IMR-90 (cell line): ENCODE results near the gene UACA. TPM values are rescaled to one million over a fixed set of nuclear protein-coding genes. Genes with fewer than 3 reads are reported as not detected.

Experiments used
- ATAC-seq: fragments of 200-7000 bp; cut with Tn5 transposase; 2 replicates; pipeline ENCODE4 v1.9.1; 2020; ENCODE audit warnings: low read depth, mild to moderate bottlenecking, moderate library complexity
- BruUV-seq: library from RNA; stranded (reverse); fragments of 400-500 nt; replicated peaks from 2 replicates; lab custom pipeline; 2021; lab: Mats Ljungman, UMichigan
- CTCF ChIA-PET: fragments of 300-600 bp; formaldehyde crosslinking; extraction: SDS; loops from one replicate; lab custom pipeline; 2021; ENCODE audit warnings: antibody characterized with exemption; lab: Yijun Ruan, JAX
- POLR2A ChIA-PET: fragments of 300-600 bp; sonication (Branson Sonifier 250); formaldehyde crosslinking; loops from one replicate; lab custom pipeline; 2022; ENCODE audit warnings: antibody characterized with exemption; ENCODE audit not compliant: unreplicated experiment; lab: Charles Lee
- DNase-seq: peaks from one replicate; pipeline ENCODE4 v3.0.0; 2013
- H2AFZ ChIP-seq: replicated peaks from 2 replicates; pipeline ENCODE3; 2013; ENCODE audit warnings: low read length, mild to moderate bottlenecking; ENCODE audit not compliant: poor library complexity
- H2AK5ac ChIP-seq: 2 replicates; pipeline ENCODE4 v1.6.1; 2013; ENCODE audit warnings: low read depth, low read length, inconsistent platforms
- H2AK9ac ChIP-seq: replicated peaks from 2 replicates; pipeline ENCODE3; 2013; ENCODE audit warnings: mild to moderate bottlenecking, low read depth, low read length, moderate library complexity; ENCODE audit not compliant: poor library complexity
- H2BK120ac ChIP-seq: 2 replicates; pipeline ENCODE4 v1.6.1; 2013; ENCODE audit warnings: low read depth, low read length, inconsistent platforms
- H2BK15ac ChIP-seq: 3 replicates; pipeline ENCODE4 v1.6.1; 2013; ENCODE audit warnings: low read depth, low read length, inconsistent platforms
- H2BK20ac ChIP-seq: 2 replicates; pipeline ENCODE4 v1.6.1; 2013; ENCODE audit warnings: low read depth, mild to moderate bottlenecking, inconsistent platforms, low read length, moderate library complexity
- H2BK5ac ChIP-seq: 2 replicates; pipeline ENCODE4 v1.6.1; 2013; ENCODE audit warnings: mild to moderate bottlenecking, low read depth, low read length, inconsistent platforms; ENCODE audit not compliant: poor library complexity, severe bottlenecking
- H3K14ac ChIP-seq: replicated peaks from 2 replicates; pipeline ENCODE4 v1.6.1; 2013; ENCODE audit warnings: low read depth, low read length, inconsistent platforms
- H3K18ac ChIP-seq: 2 replicates; pipeline ENCODE4 v1.6.1; 2013; ENCODE audit warnings: low read depth, low read length, control low read depth
- H3K23ac ChIP-seq: 2 replicates; pipeline ENCODE4 v1.6.1; 2013; ENCODE audit warnings: low read depth, low read length, inconsistent platforms
- H3K27ac ChIP-seq: 2 replicates; pipeline ENCODE4 v1.5.1; 2013; ENCODE audit warnings: mild to moderate bottlenecking, control low read depth, low read length; ENCODE audit not compliant: insufficient read depth
- H3K27me3 ChIP-seq: 2 replicates; pipeline ENCODE4 v1.6.1; 2013; ENCODE audit warnings: low read length; ENCODE audit not compliant: control insufficient read depth, insufficient read depth
- H3K36me3 ChIP-seq: 2 replicates; pipeline ENCODE4 v1.6.1; 2013; ENCODE audit warnings: low read length, mixed read lengths; ENCODE audit not compliant: control insufficient read depth, insufficient read depth
- H3K4ac ChIP-seq: 2 replicates; pipeline ENCODE4 v1.6.1; 2013; ENCODE audit warnings: low read depth, low read length, inconsistent platforms
- H3K4me1 ChIP-seq: 2 replicates; pipeline ENCODE4 v1.6.1; 2013; ENCODE audit warnings: low read length, mixed read lengths; ENCODE audit not compliant: control insufficient read depth, insufficient read depth
- H3K4me2 ChIP-seq: 2 replicates; pipeline ENCODE4 v1.6.1; 2013; ENCODE audit warnings: low read depth, mild to moderate bottlenecking, control low read depth, low read length, moderate library complexity
- H3K4me3 ChIP-seq: 2 replicates; pipeline ENCODE4 v1.5.1; 2013; ENCODE audit warnings: low read depth, mild to moderate bottlenecking, control low read depth, low read length, moderate library complexity; ENCODE audit not compliant: insufficient read depth
- H3K56ac ChIP-seq: 2 replicates; pipeline ENCODE4 v1.6.1; 2013; ENCODE audit warnings: low read length, inconsistent platforms; ENCODE audit not compliant: insufficient read depth; ENCODE audit errors: extremely low read depth
- H3K79me1 ChIP-seq, 2 experiments: 2 replicates each; pipeline ENCODE4 v1.6.1; 2013; ENCODE audit warnings: low read length in 2 of 2, inconsistent platforms in 1 of 2, low read depth in 1 of 2
- H3K9ac ChIP-seq: 2 replicates; pipeline ENCODE4 v1.6.1; 2013; ENCODE audit warnings: low read depth, low read length, control low read depth
- H3K9me1 ChIP-seq: 2 replicates; pipeline ENCODE4 v1.6.1; 2013; ENCODE audit warnings: low read length, inconsistent platforms; ENCODE audit not compliant: insufficient read depth
- H3K9me3 ChIP-seq: 2 replicates; pipeline ENCODE4 v1.6.1; 2013; ENCODE audit warnings: low read length; ENCODE audit not compliant: control insufficient read depth, insufficient read depth
- H4K20me1 ChIP-seq: 2 replicates; pipeline ENCODE4 v1.6.1; 2013; ENCODE audit warnings: low read length, inconsistent platforms; ENCODE audit not compliant: insufficient read depth
- H4K5ac ChIP-seq: 2 replicates; pipeline ENCODE4 v1.6.1; 2013; ENCODE audit warnings: mild to moderate bottlenecking, low read depth, low read length, control low read depth
- H4K8ac ChIP-seq, 2 experiments: 2 replicates each; pipeline ENCODE4 v1.6.1; 2013; ENCODE audit warnings: low read depth in 2 of 2, low read length in 2 of 2, control low read depth in 1 of 2, inconsistent platforms in 1 of 2
- H4K91ac ChIP-seq: 2 replicates; pipeline ENCODE4 v1.6.1; 2013; ENCODE audit warnings: low read depth, low read length, inconsistent platforms; ENCODE audit not compliant: insufficient read depth
- BHLHE40 ChIP-seq: fragments of 150-350 bp; IDR thresholded peaks from 2 replicates; pipeline ENCODE4 v1.6.1; 2016; ENCODE audit warnings: mild to moderate bottlenecking, low read depth, low read length
- CEBPB ChIP-seq: IDR thresholded peaks from 2 replicates; pipeline ENCODE4 v1.6.1; 2012; ENCODE audit warnings: low read depth, low read length, improper control_type of control experiment
- CHD1 ChIP-seq: IDR thresholded peaks from 2 replicates; pipeline ENCODE4 v1.6.1; 2012; ENCODE audit warnings: low read depth, low read length, improper control_type of control experiment
- CTCF ChIP-seq: conservative IDR thresholded peaks from 2 replicates; pipeline ENCODE4 v1.5.1; 2012; ENCODE audit warnings: mild to moderate bottlenecking, low read depth, low read length, improper control_type of control experiment
- FOS ChIP-seq: fragments of 150-350 bp; IDR thresholded peaks from 2 replicates; pipeline ENCODE4 v1.6.1; 2016; ENCODE audit warnings: low read depth, low read length
- MAZ ChIP-seq: IDR thresholded peaks from 2 replicates; pipeline ENCODE4 v1.6.1; 2012; ENCODE audit warnings: low read depth, mild to moderate bottlenecking, low read length, improper control_type of control experiment, moderate library complexity, borderline replicate concordance
- NFE2L2 ChIP-seq: fragments of 150-350 bp; IDR thresholded peaks from 2 replicates; pipeline ENCODE4 v1.6.1; 2016; ENCODE audit warnings: low read depth, mild to moderate bottlenecking, low read length
- POLR2A ChIP-seq: IDR thresholded peaks from 2 replicates; pipeline ENCODE4 v1.6.1; 2012; ENCODE audit warnings: mild to moderate bottlenecking, low read depth, low read length
- RFX5 ChIP-seq: IDR thresholded peaks from 2 replicates; pipeline ENCODE4 v1.8.0; 2012; ENCODE audit warnings: low read depth, mild to moderate bottlenecking, low read length, moderate library complexity
- SMC3 ChIP-seq: fragments of 150-350 bp; IDR thresholded peaks from 2 replicates; pipeline ENCODE4 v1.6.1; 2016; ENCODE audit warnings: low read depth, mild to moderate bottlenecking, antibody characterized with exemption, low read length, moderate library complexity
- USF2 ChIP-seq: fragments of 150-350 bp; IDR thresholded peaks from 2 replicates; pipeline ENCODE4 v1.6.1; 2017; ENCODE audit warnings: mild to moderate bottlenecking, antibody characterized with exemption, low read length, low read depth
- WGBS, 2 experiments: methylation state at CpG; one replicate each; pipeline versions ENCODE4 v1.1.5 to v1.1.7; 2013; ENCODE audit warnings: missing lambda C conversion rate in 2 of 2; ENCODE audit not compliant: insufficient read length in 1 of 2; ENCODE audit errors: extremely low coverage in 2 of 2; 5-methylcytosine and 5-hydroxymethylcytosine counted together
- dilution Hi-C: fragments of 300-500 bp; cut with HindIII; formaldehyde crosslinking; loops from one replicate; pipeline ENCODE4 v1.14.3; 2018; ENCODE audit warnings: low sequenced_read_pairs; ENCODE audit not compliant: unreplicated experiment
- in situ Hi-C: fragments of 300-500 bp; cut with MboI; formaldehyde crosslinking; loops from 3 replicates; pipeline ENCODE4 v1.14.3; 2019; ENCODE audit warnings: low sequenced_read_pairs, inconsistent platforms, mixed read lengths
- intact Hi-C: fragments of 100-400 bp; cut with micrococcal nuclease; formaldehyde crosslinking; loops from 2 replicates; pipeline ENCODE4 v1.10.0; 2022
- polyA plus RNA-seq, 3 experiments: library from polyadenylated mRNA; depleted of rRNA; stranded (reverse); fragments of >200 nt; gene quantifications; 2 replicates each; pipeline ENCODE4 v1.2.3, GENCODE V29; 2012; ENCODE audit warnings: low replicate concordance in 1 of 3
- total RNA-seq: library from RNA; depleted of rRNA; stranded (reverse); fragments of >200 nt; gene quantifications from 2 replicates; pipeline ENCODE4 v1.2.3, GENCODE V29; 2012

Gene UACA
- total and polyA plus RNA-seq, 2 of the 4 experiments (the other 2 are of a cell fraction), result 156 to 507 TPM

DNA sequence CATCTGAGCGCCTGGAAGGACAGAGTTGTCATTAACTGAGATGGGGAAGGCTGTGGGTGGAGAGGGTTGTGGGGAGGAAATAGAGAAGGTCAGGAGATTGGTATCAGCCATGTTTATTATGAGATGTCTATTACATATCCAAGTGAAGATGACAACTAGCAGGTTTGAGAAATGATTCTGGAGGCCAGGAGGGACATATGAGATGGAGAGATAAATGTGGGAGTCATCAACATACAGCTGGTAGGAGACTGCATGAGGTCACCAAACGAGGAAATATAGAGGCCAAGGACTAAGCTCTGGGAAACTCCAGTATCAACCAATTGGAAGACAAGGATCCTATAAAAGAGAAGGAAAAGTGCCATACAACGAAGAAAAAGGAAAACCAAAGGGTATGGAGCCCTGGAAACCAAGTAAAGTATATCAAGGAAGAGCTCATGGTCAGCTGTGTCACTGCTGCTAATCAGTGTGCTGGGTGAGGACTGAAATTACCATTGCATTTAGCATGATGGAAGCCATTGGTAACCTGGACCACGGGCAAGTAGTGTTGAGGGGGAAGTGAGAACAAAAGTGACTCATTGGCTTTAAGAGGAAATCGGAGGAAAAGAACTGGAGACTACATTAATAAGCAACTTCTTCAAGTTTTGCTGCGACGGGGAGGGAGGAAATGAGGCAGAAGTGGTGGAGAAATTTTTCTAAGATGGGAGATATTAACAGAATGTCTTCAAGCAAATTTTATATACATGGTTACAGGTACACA lies 14.0 kb upstream of the UACA start:
- Histone ChIP-seq H3K9me1 (peaks cover 18% of the 10 kb centered on the region), H3K36me3 (no peaks in the 10 kb centered on the region), H3K9ac (no peak overlapping the region), H2BK120ac (peak overlapping the region; percentile 96), H3K27me3 (no peaks in the 10 kb centered on the region), H3K27ac (no peak overlapping the region), H3K23ac (peak overlapping the region; percentile 48), H3K9me3 (no peaks in the 10 kb centered on the region), H2AFZ (no peak overlapping the region), H4K5ac (peak overlapping the region; percentile 72; the same call in 1 of the 2 replicates), H2AK9ac (no peak overlapping the region), H2BK20ac (peak overlapping the region; percentile 93), H4K20me1 (no peaks in the 10 kb centered on the region), H2BK5ac (peak overlapping the region; percentile 96), H3K79me1 (peaks cover 0 to 34% of the 10 kb centered on the region in 2 experiments; a peak in 2 of 4 replicates), H4K91ac (peak overlapping the region; percentile 81), H3K4me2 (no peak overlapping the region), H3K56ac (0 out of 2 replicates have a peak overlapping the region, but pooled peaks have one; percentile 14), H2AK5ac (peak overlapping the region; percentile 84), H3K4me1 (peaks cover 18% of the 10 kb centered on the region), H3K4me3 (no peak overlapping the region), H3K4ac (peak overlapping the region; percentile 83), H3K14ac (peak overlapping the region; percentile 64), H2BK15ac (peak overlapping the region; percentile 80; the same call in 2 of the 3 replicates), H4K8ac (peak overlapping the region; percentile 50 to 78; a peak in 2 of 4 replicates), H3K18ac (peak overlapping the region; percentile 92; the same call in 1 of the 2 replicates)
- 69% methylated on average over 4 of the region's 7 CpGs; no CpG with 5 or more reads in 1 of the 2 experiments for WGBS, 2 experiments
- BruUV-seq, result no TSS peak
- ChIA-PET POLR2A (interaction anchor here (0.6 kb wide), 2 partner anchors 23 to 573 kb away, joined by 5 to 9 read pairs; no protein-coding TSS in a partner anchor), CTCF (no interaction called here)
- DNase-seq, result no peak
- no peak for TF ChIP-seq BHLHE40
- TF ChIP-seq USF2, result no peak
- TF ChIP-seq POLR2A, result no peak
- no peak for TF ChIP-seq CTCF
- no peak for TF ChIP-seq RFX5
- TF ChIP-seq SMC3, result no peak
- no peak for TF ChIP-seq MAZ
- no peak for TF ChIP-seq CEBPB
- no peak for TF ChIP-seq FOS
- no peak for TF ChIP-seq NFE2L2
- TF ChIP-seq CHD1, result no peak
- ATAC-seq, result no peak
- intact Hi-C loops, result no loop called here
- dilution Hi-C loops, result no loop called here
- in situ Hi-C loops, result no loop called here
